ENCODE data around the gene TPSD1. TPM values are rescaled to one million over a fixed set of nuclear protein-coding genes. Genes with fewer than 3 reads are reported as not detected.
"Not testable (repeated sequence)": the region's sequence is repeated elsewhere in the genome, so short reads cannot be mapped to it uniquely, and the experiment has no call there.

TPSD1 gene
- total RNA-seq, 1 donor from 2014 or later = not detected

- no peak for TF ChIP-seq CTCF (IDR thresholded peaks at IDR 0.05; ENCODE audit: insufficient read depth, low read length, poor library complexity, severe bottlenecking)
- DNase-seq (ENCODE audit: low read depth) = no peak
- peaks cover 18% of the 10 kb centered on the region for H3K27me3 ChIP-seq (ENCODE audit: control insufficient read depth, insufficient read depth, low read length)
- H3K4me3 ChIP-seq (ENCODE audit: low read depth, low read length) = no peak overlapping the region
- no peaks in the 10 kb centered on the region for H3K36me3 ChIP-seq (ENCODE audit: control insufficient read depth, insufficient read depth, low read length)
These were observed 32.3 kb upstream of the TPSD1 start for GRCh38 chr16:1223355-1224214.

DNA sequence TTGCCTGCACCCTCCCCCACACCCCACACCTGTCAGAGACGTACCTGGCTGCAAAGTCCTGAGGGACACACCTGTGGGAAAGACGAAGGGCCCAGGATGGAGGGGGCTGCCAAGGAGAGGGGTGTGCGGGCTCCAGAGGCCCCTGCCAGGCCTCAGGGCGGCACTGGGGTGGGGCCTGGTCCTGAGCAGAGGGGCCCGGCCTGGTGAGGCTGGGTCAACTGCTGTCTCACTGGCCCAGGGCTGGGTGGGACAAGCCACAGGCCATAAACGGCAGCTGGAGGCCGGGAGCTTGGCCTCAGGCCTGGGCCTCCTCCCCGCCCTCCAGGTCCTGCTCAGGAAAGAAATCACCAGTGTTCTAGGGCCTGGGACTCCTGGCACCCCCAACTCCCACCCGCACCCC lies 31.3 kb upstream of the TPSD1 start:
- Histone ChIP-seq H3K36me3 (ENCODE audit: control insufficient read depth, insufficient read depth, low read length) (no peaks in the 10 kb centered on the region), H3K4me3 (ENCODE audit: low read depth, low read length) (no peak overlapping the region), H3K27me3 (ENCODE audit: control insufficient read depth, insufficient read depth, low read length) (peaks cover 18% of the 10 kb centered on the region)
- DNase-seq (ENCODE audit: low read depth) = no peak
- TF ChIP-seq CTCF (IDR thresholded peaks at IDR 0.05; ENCODE audit: insufficient read depth, low read length, poor library complexity, severe bottlenecking) = no peak

DNA sequence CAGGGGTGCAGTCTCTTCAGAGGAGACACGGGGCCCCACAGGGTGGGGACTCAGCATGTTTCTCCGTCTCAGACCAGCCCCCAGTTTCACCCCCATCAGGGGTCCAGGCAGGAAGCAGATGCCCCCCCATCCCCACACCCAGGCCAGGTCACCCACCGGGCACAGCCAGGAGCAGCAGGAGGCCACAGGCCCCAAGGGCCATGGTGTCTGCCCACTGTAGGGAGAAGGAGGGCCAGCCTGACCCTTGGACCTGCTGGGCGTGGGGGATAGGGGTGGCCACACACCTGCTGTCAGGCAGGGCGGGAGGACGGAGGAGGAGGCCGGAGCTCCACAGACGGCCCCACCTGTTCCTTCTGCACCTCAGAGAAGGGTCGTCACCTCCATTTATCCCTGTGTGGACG lies 30.8 kb upstream of the TPSD1 start, which contains the start of gene TPSG1:
Gene TPSG1, minus strand, starts transcription at position 218 of the 401 bp plus-strand sequence. Its CDS starts 16 bp downstream, at position 202.
- no peak within 1 kb of the TSS for H3K4me3 ChIP-seq (ENCODE audit: low read depth, low read length)
- H3K36me3 ChIP-seq (ENCODE audit: control insufficient read depth, insufficient read depth, low read length) = no peaks in the 10 kb centered on the region
- H3K27me3 ChIP-seq (ENCODE audit: control insufficient read depth, insufficient read depth, low read length) = peaks cover 18% of the 10 kb centered on the region
- no peak for TF ChIP-seq CTCF (IDR thresholded peaks at IDR 0.05; ENCODE audit: insufficient read depth, low read length, poor library complexity, severe bottlenecking)
- DNase-seq (ENCODE audit: low read depth) = no peak

GRCh38 chr16:1225728-1226311 lies 30.0 kb upstream of the TPSD1 start:
- H3K36me3 ChIP-seq (ENCODE audit: control insufficient read depth, insufficient read depth, low read length); DNase-seq (ENCODE audit: low read depth); H3K4me3 ChIP-seq (ENCODE audit: low read depth, low read length): not testable (repeated sequence)
- peaks cover 18% of the 10 kb centered on the region for H3K27me3 ChIP-seq (ENCODE audit: control insufficient read depth, insufficient read depth, low read length)

DNA sequence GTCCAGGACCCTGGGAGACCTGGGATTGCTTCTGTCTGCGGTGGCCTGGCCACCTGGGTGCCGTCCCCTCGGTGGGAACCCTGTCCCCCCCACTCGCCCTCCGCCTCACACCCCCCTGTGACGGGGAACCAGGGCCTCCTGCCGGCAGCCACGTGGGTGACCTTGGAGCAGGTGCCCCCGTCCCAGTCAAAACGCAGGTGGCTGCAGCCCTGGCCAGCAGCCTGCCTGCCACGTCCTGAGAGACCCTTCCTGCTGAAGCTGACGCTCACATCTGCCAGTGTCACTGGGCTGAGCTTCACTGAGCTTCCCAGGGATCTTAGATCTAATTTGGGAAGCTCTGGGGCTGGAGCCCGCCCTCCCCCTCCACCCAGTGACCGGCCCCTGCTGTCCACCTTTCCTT lies 29.2 kb upstream of the TPSD1 start:
- not testable (repeated sequence) for DNase-seq (ENCODE audit: low read depth); H3K36me3 ChIP-seq (ENCODE audit: control insufficient read depth, insufficient read depth, low read length); H3K4me3 ChIP-seq (ENCODE audit: low read depth, low read length)
- peaks cover 18% of the 10 kb centered on the region for H3K27me3 ChIP-seq (ENCODE audit: control insufficient read depth, insufficient read depth, low read length)

DNA sequence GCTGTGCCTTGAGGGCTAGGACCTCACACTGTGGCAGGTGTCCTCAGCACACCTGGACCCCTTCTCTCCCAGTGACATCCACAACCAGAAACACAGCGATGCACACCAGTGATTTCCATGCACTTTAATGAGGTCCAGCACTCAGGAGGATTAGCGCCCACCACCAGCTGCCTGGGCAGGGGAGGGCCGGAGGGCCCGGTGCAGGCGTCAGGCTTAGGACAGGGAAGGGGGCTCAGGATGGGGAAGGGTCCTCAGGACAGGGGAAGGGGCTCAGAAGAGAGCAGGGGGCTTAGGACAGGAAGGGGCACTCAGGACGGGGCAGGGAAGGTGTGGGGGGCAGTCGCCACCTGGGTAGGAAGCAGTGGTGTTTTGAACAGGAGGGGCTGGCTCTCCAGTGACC lies 27.6 kb upstream of the TPSD1 start:
- DNase-seq (ENCODE audit: low read depth) = not testable (repeated sequence)
- peaks cover 12% of the 10 kb centered on the region for H3K27me3 ChIP-seq (ENCODE audit: control insufficient read depth, insufficient read depth, low read length)

DNA sequence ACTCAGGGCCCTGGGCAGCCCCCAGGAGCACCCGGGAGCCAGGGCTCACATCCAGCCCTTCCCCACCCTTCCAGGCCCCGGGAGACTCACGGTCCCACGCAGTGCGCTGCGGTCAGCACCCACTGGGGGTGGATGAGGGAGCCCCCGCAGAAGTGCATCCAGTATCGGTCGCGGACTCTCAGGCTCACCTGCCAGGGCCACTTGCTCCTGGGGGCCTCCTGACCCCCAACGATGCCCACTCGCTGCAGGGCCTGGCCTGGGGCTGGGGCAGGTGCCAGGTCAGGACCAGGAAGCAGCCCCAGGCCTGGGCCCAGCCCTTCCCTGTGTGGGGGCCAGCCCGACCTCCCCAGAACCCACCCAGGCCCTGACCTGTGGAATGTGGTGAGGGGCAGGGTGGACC lies 26.4 kb upstream of the TPSD1 start:
- H3K27me3 ChIP-seq (ENCODE audit: control insufficient read depth, insufficient read depth, low read length); DNase-seq (ENCODE audit: low read depth); H3K4me3 ChIP-seq (ENCODE audit: low read depth, low read length); H3K36me3 ChIP-seq (ENCODE audit: control insufficient read depth, insufficient read depth, low read length): not testable (repeated sequence)

More for the DNA sequence above, 27.6 kb upstream of the TPSD1 start:
- not testable (repeated sequence) for H3K36me3 ChIP-seq (ENCODE audit: control insufficient read depth, insufficient read depth, low read length); H3K4me3 ChIP-seq (ENCODE audit: low read depth, low read length)

DNA sequence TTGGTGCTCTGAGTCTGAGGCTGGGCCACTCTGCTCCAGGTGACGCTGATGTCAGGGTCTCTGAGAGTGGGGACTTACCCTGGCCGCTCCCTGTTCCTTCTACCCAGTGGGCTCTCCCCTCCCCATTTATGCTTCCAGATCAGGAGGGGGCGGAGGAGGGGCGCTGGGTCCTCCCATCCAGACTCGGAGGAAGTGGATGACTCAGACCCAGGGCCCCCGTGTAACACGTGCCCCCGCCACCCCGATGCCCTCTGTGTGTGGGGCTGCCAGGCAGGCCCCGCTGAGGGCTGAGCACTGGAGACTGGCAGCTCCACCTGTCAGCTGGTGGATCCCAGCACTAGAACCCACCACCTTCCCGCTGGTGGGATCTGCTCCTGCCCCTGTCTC lies 25.8 kb upstream of the TPSD1 start, which contains the start of gene TPSB2:
Gene TPSB2, minus strand, starts transcription at position 101 of the 387 bp plus-strand sequence. CDS start 233 bp downstream, outside the sequence.
- H3K4me3 ChIP-seq (ENCODE audit: low read depth, low read length); H3K36me3 ChIP-seq (ENCODE audit: control insufficient read depth, insufficient read depth, low read length); DNase-seq (ENCODE audit: low read depth); H3K27me3 ChIP-seq (ENCODE audit: control insufficient read depth, insufficient read depth, low read length): not testable (repeated sequence)

DNA sequence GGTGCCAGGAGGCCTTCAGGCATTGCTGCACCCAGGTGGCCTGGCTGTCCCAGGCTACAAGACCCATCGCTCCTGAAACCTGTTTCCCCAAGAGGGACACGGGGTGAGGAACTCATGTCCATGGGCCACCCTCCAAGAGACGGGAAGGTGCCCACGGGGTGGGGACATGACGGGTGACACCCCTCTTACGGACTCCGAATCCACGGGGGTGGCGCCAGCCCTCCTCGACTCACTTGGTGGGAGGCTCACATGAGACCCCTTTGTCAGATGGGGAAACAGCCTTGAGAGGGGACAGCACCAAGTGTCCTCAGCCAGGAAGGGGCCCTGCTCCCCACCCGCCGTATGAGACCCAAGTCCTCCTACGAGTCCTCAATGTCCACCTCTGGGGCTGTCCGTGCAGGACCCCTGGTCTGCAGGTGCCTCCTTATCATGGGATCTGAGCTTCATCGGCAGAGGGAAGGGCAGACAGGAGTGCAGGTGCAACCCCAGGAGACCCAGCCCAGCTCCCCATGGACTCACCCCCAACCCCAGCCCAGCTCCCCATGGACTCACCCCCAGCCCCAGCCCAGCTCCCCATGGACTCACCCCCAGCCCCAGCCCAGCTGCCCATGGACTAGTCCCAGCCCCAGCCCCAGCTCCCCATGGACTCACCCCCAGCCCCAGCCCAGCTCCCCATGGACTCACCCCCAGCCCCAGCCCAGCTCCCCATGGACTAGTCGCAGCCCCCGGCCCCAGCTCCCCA lies 25.2 kb upstream of the TPSD1 start:
- H3K36me3 ChIP-seq (ENCODE audit: control insufficient read depth, insufficient read depth, low read length); DNase-seq (ENCODE audit: low read depth); H3K27me3 ChIP-seq (ENCODE audit: control insufficient read depth, insufficient read depth, low read length); H3K4me3 ChIP-seq (ENCODE audit: low read depth, low read length): not testable (repeated sequence)

DNA sequence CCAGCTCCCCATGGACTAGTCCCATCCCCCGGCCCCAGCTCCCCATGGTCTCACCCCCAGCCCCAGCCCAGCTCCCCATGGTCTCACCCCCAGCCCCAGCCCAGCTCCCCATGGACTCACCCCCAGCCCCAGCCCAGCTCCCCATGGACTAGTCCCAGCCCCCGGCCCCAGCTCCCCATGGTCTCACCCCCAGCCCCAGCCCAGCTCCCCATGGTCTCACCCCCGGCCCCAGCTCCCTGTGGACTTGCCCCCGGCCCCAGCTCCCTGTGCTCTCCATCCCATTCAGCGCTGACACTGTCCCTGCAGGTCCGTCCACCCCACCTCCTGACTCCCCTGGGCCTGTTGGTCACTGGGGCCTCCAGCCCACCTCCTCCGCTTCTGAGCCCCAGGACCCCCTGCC lies 24.6 kb upstream of the TPSD1 start:
- not testable (repeated sequence) for H3K27me3 ChIP-seq (ENCODE audit: control insufficient read depth, insufficient read depth, low read length); H3K36me3 ChIP-seq (ENCODE audit: control insufficient read depth, insufficient read depth, low read length); H3K4me3 ChIP-seq (ENCODE audit: low read depth, low read length); DNase-seq (ENCODE audit: low read depth)

Data from kidney epithelial cell (primary cell).